ENCODE measurements around the gene RACGAP1. TPM values are rescaled to one million over a fixed set of nuclear protein-coding genes. Genes with fewer than 3 reads are reported as not detected.
A peak's percentile ranks its signal among the peaks of the same experiment; 100 is the strongest.

Gene RACGAP1
- total RNA-seq, 2 experiments from 2014 or later, result 3.0 to 3.3 TPM

GRCh38 chr12:49945394-49946080 is 79.8 kb downstream of the RACGAP1 start:
- CTCF ChIA-PET, result interaction anchor here (0.6 to 2.4 kb wide), 16 partner anchors 8 to 277 kb away, joined by 3 to 32 read pairs (median 4); partner anchors contain the start of genes COX14 and RACGAP1
- DNase-seq, result peak; percentile 63 to 91 (median 78)
- POLR2A ChIA-PET, result interaction anchor here (0.6 to 1.6 kb wide), 7 partner anchors 13 to 204 kb away, joined by 3 to 8 read pairs (median 4); partner anchors contain the start of genes BCDIN3D and TMBIM6
- ATAC-seq (ENCODE audit: poor library complexity), result peak; percentile 95
- Mint-ChIP-seq H3K4me3 (peak overlapping the region; percentile 83), H3K4me1 (ENCODE audit: low read depth) (peaks cover 30% of the 10 kb centered on the region), H3K27me3 (peaks cover 5% of the 10 kb centered on the region), H3K9me3 (no peaks in the 10 kb centered on the region), H3K27ac (peak overlapping the region; percentile 86), H3K36me3 (ENCODE audit: low read depth) (no peaks in the 10 kb centered on the region)
- no peaks in the 10 kb centered on the region for H3K27me3 ChIP-seq (ENCODE audit: control insufficient read depth in 1 of 2, insufficient read depth in 2 of 2, low read length in 2 of 2)
- no peaks in the 10 kb centered on the region for H3K9me3 ChIP-seq (ENCODE audit: control insufficient read depth in 1 of 2, insufficient read depth in 1 of 2, low read length in 2 of 2)
- intact Hi-C loops (cut with DNase I, micrococcal nuclease), result no loop called here
- peak; percentile 89 for TF ChIP-seq CTCF (IDR thresholded peaks at IDR 0.05)
- peak overlapping the region; percentile 47 for H3K4me3 ChIP-seq (ENCODE audit: low read length)
- H3K27ac ChIP-seq (ENCODE audit: low read depth in 1 of 2, low read length in 2 of 2), result peak overlapping the region in 1 of 2 donors; percentile 35
- H3K4me1 ChIP-seq (ENCODE audit: insufficient read depth, low read length), result peaks cover 40% of the 10 kb centered on the region
- no peaks in the 10 kb centered on the region for H3K36me3 ChIP-seq (ENCODE audit: insufficient read depth, low read length)

- TF ChIP-seq CTCF (IDR thresholded peaks at IDR 0.05), result no peak
- Histone ChIP-seq H3K27ac (ENCODE audit: low read depth in 1 of 2, low read length in 2 of 2) (no peak overlapping the region), H3K4me3 (ENCODE audit: low read length) (no peak overlapping the region), H3K27me3 (ENCODE audit: control insufficient read depth in 1 of 2, insufficient read depth in 2 of 2, low read length in 2 of 2) (no peaks in the 10 kb centered on the region), H3K4me1 (ENCODE audit: insufficient read depth, low read length) (peaks cover 40% of the 10 kb centered on the region), H3K9me3 (ENCODE audit: control insufficient read depth in 1 of 2, insufficient read depth in 1 of 2, low read length in 2 of 2) (no peaks in the 10 kb centered on the region), H3K36me3 (ENCODE audit: insufficient read depth, low read length) (no peaks in the 10 kb centered on the region)
- no peak for ATAC-seq (ENCODE audit: poor library complexity)
- CTCF ChIA-PET, result interaction anchor here (0.7 to 2.4 kb wide), 4 partner anchors 13 to 98 kb away, joined by 3 to 32 read pairs (median 8); no protein-coding TSS in a partner anchor
- no peak for DNase-seq
- H3K4me3 Mint-ChIP-seq, result no peak overlapping the region
- H3K9me3 Mint-ChIP-seq, result no peaks in the 10 kb centered on the region
- H3K27ac Mint-ChIP-seq, result peak overlapping the region; percentile 57
- H3K36me3 Mint-ChIP-seq (ENCODE audit: low read depth), result no peaks in the 10 kb centered on the region
- intact Hi-C loops (cut with DNase I, micrococcal nuclease), result no loop called here
- POLR2A ChIA-PET, result interaction anchor here (1.6 kb wide), 1 partner anchor 102 kb away, joined by 5 read pairs; the partner anchor contains the start of gene BCDIN3D
- H3K4me1 Mint-ChIP-seq (ENCODE audit: low read depth), result peaks cover 30% of the 10 kb centered on the region
- H3K27me3 Mint-ChIP-seq, result peaks cover 2% of the 10 kb centered on the region
Measured at GRCh38 chr12:49944718-49945117, 80.6 kb downstream of the RACGAP1 start.

- no peak for DNase-seq
- no peak for TF ChIP-seq CTCF (IDR thresholded peaks at IDR 0.05)
- no peak for ATAC-seq (ENCODE audit: poor library complexity)
- H3K27me3 Mint-ChIP-seq, result no peaks in the 10 kb centered on the region
- peaks cover 30% of the 10 kb centered on the region for H3K4me1 Mint-ChIP-seq (ENCODE audit: low read depth)
- Histone ChIP-seq H3K27ac (ENCODE audit: low read depth in 1 of 2, low read length in 2 of 2) (no peak overlapping the region), H3K4me3 (ENCODE audit: low read length) (no peak overlapping the region), H3K9me3 (ENCODE audit: control insufficient read depth in 1 of 2, insufficient read depth in 1 of 2, low read length in 2 of 2) (no peaks in the 10 kb centered on the region), H3K4me1 (ENCODE audit: insufficient read depth, low read length) (peaks cover 40% of the 10 kb centered on the region), H3K27me3 (ENCODE audit: control insufficient read depth in 1 of 2, insufficient read depth in 2 of 2, low read length in 2 of 2) (no peaks in the 10 kb centered on the region), H3K36me3 (ENCODE audit: insufficient read depth, low read length) (no peaks in the 10 kb centered on the region)
- intact Hi-C loops (cut with DNase I, micrococcal nuclease), result no loop called here
- H3K36me3 Mint-ChIP-seq (ENCODE audit: low read depth), result no peaks in the 10 kb centered on the region
- ChIA-PET POLR2A (no interaction called here), CTCF (no interaction called here)
- H3K9me3 Mint-ChIP-seq, result no peaks in the 10 kb centered on the region
- peak overlapping the region; percentile 57 for H3K27ac Mint-ChIP-seq
- peak overlapping the region; percentile 44 for H3K4me3 Mint-ChIP-seq
Measured at GRCh38 chr12:49944046-49944445, 81.2 kb downstream of the RACGAP1 start.

Measured in CD4-positive, alpha-beta T cell (primary cell).